B cell (primary cell): Measurements from ENCODE around the gene TEX26. TPM values are rescaled to one million over a fixed set of nuclear protein-coding genes. Genes with fewer than 3 reads are reported as not detected.

ENCODE experiments used
- ATAC-seq: fragments of 200-7000 bp; cut with Tn5 transposase; one replicate; pipeline ENCODE4 v1.10.0; 2021; ENCODE audit warnings: low read depth, mild to moderate bottlenecking, moderate number of reproducible peaks, moderate library complexity
- CTCF ChIA-PET: fragments of 350-600 bp; sonication (Branson Sonifier 250); formaldehyde crosslinking; loops from one replicate; lab custom pipeline; 2021; ENCODE audit warnings: antibody characterized with exemption, inconsistent platforms; lab: Charles Lee
- POLR2A ChIA-PET: fragments of 350-600 bp; sonication (Branson Sonifier 250); formaldehyde crosslinking; loops from one replicate; lab custom pipeline; 2021; ENCODE audit warnings: antibody characterized with exemption; lab: Charles Lee
- DNase-seq: peaks from one replicate; pipeline ENCODE4 v3.0.0; 2013
- H2AFZ ChIP-seq: 2 replicates; pipeline ENCODE4 v1.6.1; 2012; ENCODE audit warnings: mild to moderate bottlenecking, low read depth, low read length; ENCODE audit not compliant: insufficient read depth, poor library complexity, severe bottlenecking
- H3K27ac ChIP-seq, 2 donors: 1 replicate in 1 of 2; 2 replicates in 1 of 2; pipeline ENCODE4 v1.5.1; 2012 to 2013; ENCODE audit warnings: low read length in 2 of 2, mild to moderate bottlenecking in 2 of 2, moderate library complexity in 1 of 2
- H3K27me3 ChIP-seq, 4 experiments: fragments of 200-600 bp in 1 of 4; sonication (generic) in 1 of 4; replicated peaks in 1 of 4; 1 replicate in 2 of 4; 2 replicates in 2 of 4; pipeline versions ENCODE4 v1.6.1 to v1.7.0; 2013 to 2016; ENCODE audit warnings: low read length in 3 of 4, mild to moderate bottlenecking in 2 of 4, mixed read lengths in 1 of 4, moderate library complexity in 1 of 4; ENCODE audit not compliant: insufficient read depth in 4 of 4, control insufficient read depth in 3 of 4; ENCODE audit errors: control extremely low read depth in 1 of 4
- H3K36me3 ChIP-seq, 2 experiments: replicated peaks in 1 of 2; 1 replicate in 1 of 2; 2 replicates in 1 of 2; pipeline versions ENCODE4 v1.6.1 to v1.7.1; 2013; ENCODE audit warnings: low read length in 1 of 2; ENCODE audit not compliant: insufficient read depth in 2 of 2, control insufficient read depth in 1 of 2; ENCODE audit errors: control extremely low read depth in 1 of 2, extremely low read depth in 1 of 2
- H3K4me1 ChIP-seq, 2 donors: fragments of 200-600 bp in 1 of 2; sonication (generic) in 1 of 2; 1 replicate in 1 of 2; 2 replicates in 1 of 2; pipeline versions ENCODE4 v1.5.1 to v1.6.1; 2013 to 2017; ENCODE audit warnings: low read length in 2 of 2; ENCODE audit not compliant: control insufficient read depth in 2 of 2, insufficient read depth in 2 of 2
- H3K4me2 ChIP-seq: replicated peaks from 2 replicates; pipeline ENCODE3; 2012; ENCODE audit warnings: mild to moderate bottlenecking, low read depth, low read length; ENCODE audit not compliant: poor library complexity, severe bottlenecking
- H3K4me3 ChIP-seq, 5 experiments: fragments of 200-600 bp in 1 of 5; sonication (generic) in 1 of 5; 1 replicate in 3 of 5; 2 replicates in 2 of 5; pipeline versions ENCODE4 v1.5.1 to v1.7.0; 2011 to 2016; ENCODE audit warnings: low read length in 4 of 5, mild to moderate bottlenecking in 4 of 5, low read depth in 2 of 5, control low read depth in 1 of 5, moderate library complexity in 1 of 5; ENCODE audit not compliant: insufficient read depth in 1 of 5; ENCODE audit errors: control extremely low read depth in 1 of 5, extremely low read depth in 1 of 5
- H3K79me2 ChIP-seq: fragments of 200-600 bp; sonication (generic); one replicate; pipeline ENCODE4 v1.6.0; 2016; ENCODE audit warnings: low read length; ENCODE audit not compliant: control insufficient read depth, insufficient read depth
- H3K9ac ChIP-seq: fragments of 200-600 bp; sonication (generic); 2 replicates; pipeline ENCODE4 v1.6.1; 2017; ENCODE audit warnings: mild to moderate bottlenecking, low read length, moderate library complexity
- H3K9me3 ChIP-seq, 3 donors: one replicate each; pipeline versions ENCODE4 v1.6.1 to v1.7.1; 2013; ENCODE audit warnings: low read length in 2 of 3; ENCODE audit not compliant: control insufficient read depth in 2 of 3, insufficient read depth in 1 of 3; ENCODE audit errors: control extremely low read depth in 1 of 3
- H4K20me1 ChIP-seq: 2 replicates; pipeline ENCODE4 v1.6.0; 2012; ENCODE audit warnings: mild to moderate bottlenecking, low read length; ENCODE audit not compliant: insufficient read depth, control insufficient read depth, poor library complexity, severe bottlenecking
- H3K27ac Mint-ChIP-seq: one replicate; pipeline ENCODE4 v1.8.0; 2021; ENCODE audit warnings: mixed read lengths
- H3K27me3 Mint-ChIP-seq: one replicate; pipeline ENCODE4 v1.8.0; 2021; ENCODE audit warnings: mixed read lengths
- H3K4me1 Mint-ChIP-seq: one replicate; pipeline ENCODE4 v1.8.0; 2021; ENCODE audit warnings: mixed read lengths
- H3K4me3 Mint-ChIP-seq: one replicate; pipeline ENCODE4 v1.8.0; 2021; ENCODE audit warnings: mixed read lengths
- H3K9me3 Mint-ChIP-seq: one replicate; pipeline ENCODE4 v1.8.0; 2022; ENCODE audit warnings: mixed read lengths; ENCODE audit not compliant: insufficient read depth
- CTCF ChIP-seq: fragments of 200-600 bp; IDR thresholded peaks from one replicate; pipeline ENCODE4 v1.8.0; 2022; ENCODE audit warnings: antibody characterized with exemption, mild to moderate bottlenecking
- EZH2 ChIP-seq: IDR thresholded peaks from 2 replicates; pipeline ENCODE4 v1.6.1; 2012; ENCODE audit warnings: borderline replicate concordance, low read depth, mild to moderate bottlenecking, moderate library complexity, low read length; ENCODE audit not compliant: insufficient read depth, poor library complexity, severe bottlenecking
- WGBS: methylation state at CpG from one replicate; pipeline ENCODE4 v1.1.5; 2013; ENCODE audit warnings: missing lambda C conversion rate; ENCODE audit not compliant: insufficient coverage; 5-methylcytosine and 5-hydroxymethylcytosine counted together
- intact Hi-C: fragments of 100-400 bp; cut with micrococcal nuclease; formaldehyde crosslinking; loops from one replicate; pipeline ENCODE4 v1.10.0; 2022
- polyA plus RNA-seq: library from polyadenylated mRNA; depleted of rRNA; stranded (reverse); fragments of >200 nt; gene quantifications from 2 replicates; pipeline ENCODE4 v1.2.3, GENCODE V29; 2012
- total RNA-seq, 2 donors: library from RNA; stranded (reverse); fragments of 120-200 nt in 1 of 2; gene quantifications; 1 replicate in 1 of 2; 2 replicates in 1 of 2; pipeline versions ENCODE4 v1.2.3 to v1.2.4, GENCODE V29; 2013 to 2022

The TEX26 gene
- total and polyA plus RNA-seq, 2 donors (not counting 1 experiment from before 2014, with no cell fraction given): not detected

GRCh38 chr13:30983431-30983830, 51.0 kb downstream of the TEX26 start:
- no peak overlapping the region for H3K4me3 Mint-ChIP-seq
- H2AFZ ChIP-seq: no peak overlapping the region
- no peak overlapping the region for H3K27ac ChIP-seq
- H3K36me3 ChIP-seq: no peaks in the 10 kb centered on the region
- DNase-seq (no peak), ATAC-seq (no peak)
- peaks cover 28% of the 10 kb centered on the region for H3K27me3 Mint-ChIP-seq
- no peaks in the 10 kb centered on the region for H3K4me1 Mint-ChIP-seq
- H3K9me3 Mint-ChIP-seq: no peaks in the 10 kb centered on the region
- no peak overlapping the region for H3K4me2 ChIP-seq
- H3K27ac Mint-ChIP-seq: no peak overlapping the region
- peaks cover 0 to 11% (median 2%) of the 10 kb centered on the region in 4 experiments for H3K27me3 ChIP-seq
- intact Hi-C loops: no loop called here
- no peaks in the 10 kb centered on the region for H3K79me2 ChIP-seq
- ChIA-PET CTCF (no interaction called here), POLR2A (no interaction called here)
- H3K9ac ChIP-seq: no peak overlapping the region
- H4K20me1 ChIP-seq: no peaks in the 10 kb centered on the region
- WGBS: no CpG with 5 or more reads among the region's 4 CpGs
- peaks cover 0 to 3% (median 0%) of the 10 kb centered on the region in 3 donors for H3K9me3 ChIP-seq
- no peak overlapping the region for H3K4me3 ChIP-seq
- TF ChIP-seq CTCF: no peak
- TF ChIP-seq EZH2: no peak
- no peaks in the 10 kb centered on the region for H3K4me1 ChIP-seq

GRCh38 chr13:30984620-30985019, 52.2 kb downstream of the TEX26 start:
- Mint-ChIP-seq H3K9me3 (peaks cover 2% of the 10 kb centered on the region), H3K27ac (no peak overlapping the region), H3K4me3 (no peak overlapping the region), H3K4me1 (no peaks in the 10 kb centered on the region), H3K27me3 (peaks cover 29% of the 10 kb centered on the region)
- Histone ChIP-seq H4K20me1 (no peaks in the 10 kb centered on the region), H3K9ac (no peak overlapping the region), H3K4me2 (no peak overlapping the region), H3K27me3 (peaks cover 0 to 7% (median 2%) of the 10 kb centered on the region in 4 experiments), H3K4me1 (no peaks in the 10 kb centered on the region), H3K79me2 (no peaks in the 10 kb centered on the region), H3K9me3 (no peaks in the 10 kb centered on the region), H3K27ac (no peak overlapping the region), H3K4me3 (no peak overlapping the region), H2AFZ (no peak overlapping the region), H3K36me3 (no peaks in the 10 kb centered on the region)
- CTCF ChIA-PET: no interaction called here
- TF ChIP-seq EZH2 (no peak), CTCF (no peak)
- intact Hi-C loops: no loop called here
- no peak for ATAC-seq
- POLR2A ChIA-PET: no interaction called here
- 100% methylated on average over 2 of the region's 4 CpGs for WGBS
- no peak for DNase-seq
